ENCODE data around the gene SERPINB3.
"Not testable (repeated sequence)": the region's sequence is repeated elsewhere in the genome, so short reads cannot be mapped to it uniquely, and the experiment has no call there.

The SERPINB3 gene

GRCh38 chr18:63648241-63648640, 13.5 kb downstream of the SERPINB3 start:
- no peaks in the 10 kb centered on the region for H3K9me2 ChIP-seq (replicated peaks; ENCODE audit: control insufficient read depth, low read length)

GRCh38 chr18:63646936-63647335, 14.8 kb downstream of the SERPINB3 start:
- Histone ChIP-seq H3K79me2 (ENCODE audit: control insufficient read depth, low read length) (no peaks in the 10 kb centered on the region), H3F3A (ENCODE audit: control insufficient read depth, insufficient read depth) (no peaks in the 10 kb centered on the region), H3K9me3 (ENCODE audit: control insufficient read depth, insufficient read depth, low read length) (no peaks in the 10 kb centered on the region), H4K20me1 (ENCODE audit: control insufficient read depth, insufficient read depth, low read depth, low read length) (no peaks in the 10 kb centered on the region), H3K27me3 (ENCODE audit: control insufficient read depth, low read length) (no peaks in the 10 kb centered on the region), H3K4me3 (ENCODE audit: low read length) (no peak overlapping the region), H3K27ac (ENCODE audit: low read depth, low read length) (no peak overlapping the region), H3K9me2 (replicated peaks; ENCODE audit: control insufficient read depth, low read length) (no peaks in the 10 kb centered on the region), H3K36me3 (ENCODE audit: control insufficient read depth, low read length) (no peaks in the 10 kb centered on the region), H3K4me1 (ENCODE audit: control insufficient read depth, low read length) (no peaks in the 10 kb centered on the region), H3K4me2 (ENCODE audit: low read length) (no peak overlapping the region)
- TF ChIP-seq CTCF (IDR thresholded peaks at IDR 0.05; ENCODE audit: low read depth, low read length, poor library complexity, severe bottlenecking) (no peak), EZH2phosphoT487 (IDR thresholded peaks at IDR 0.05; ENCODE audit: borderline replicate concordance, low read length) (no peak)

More at GRCh38 chr18:63648241-63648640, 13.5 kb downstream of the SERPINB3 start:
- Histone ChIP-seq H3K79me2 (ENCODE audit: control insufficient read depth, low read length) (no peaks in the 10 kb centered on the region), H3K27ac (ENCODE audit: low read depth, low read length) (no peak overlapping the region), H3K36me3 (ENCODE audit: control insufficient read depth, low read length) (no peaks in the 10 kb centered on the region), H3F3A (ENCODE audit: control insufficient read depth, insufficient read depth) (no peaks in the 10 kb centered on the region), H3K27me3 (ENCODE audit: control insufficient read depth, low read length) (no peaks in the 10 kb centered on the region), H3K4me1 (ENCODE audit: control insufficient read depth, low read length) (no peaks in the 10 kb centered on the region), H3K9me3 (ENCODE audit: control insufficient read depth, insufficient read depth, low read length) (no peaks in the 10 kb centered on the region), H4K20me1 (ENCODE audit: control insufficient read depth, insufficient read depth, low read depth, low read length) (no peaks in the 10 kb centered on the region), H3K4me2 (ENCODE audit: low read length) (no peak overlapping the region), H3K4me3 (ENCODE audit: low read length) (no peak overlapping the region)
- TF ChIP-seq CTCF (IDR thresholded peaks at IDR 0.05; ENCODE audit: low read depth, low read length, poor library complexity, severe bottlenecking) (no peak), EZH2phosphoT487 (IDR thresholded peaks at IDR 0.05; ENCODE audit: borderline replicate concordance, low read length) (no peak)

GRCh38 chr18:63644694-63645093, 17.0 kb downstream of the SERPINB3 start:
- H3F3A ChIP-seq (ENCODE audit: control insufficient read depth, insufficient read depth); H3K27ac ChIP-seq (ENCODE audit: low read depth, low read length): not testable (repeated sequence)

GRCh38 chr18:63644142-63644541, 17.6 kb downstream of the SERPINB3 start, which contains the start of gene SERPINB4:
Gene SERPINB4, minus strand, starts transcription at chr18:63644256. Its CDS starts 679 bp downstream, at chr18:63643577.
- not testable (repeated sequence) for H3K9me3 ChIP-seq (ENCODE audit: control insufficient read depth, insufficient read depth, low read length); H3K36me3 ChIP-seq (ENCODE audit: control insufficient read depth, low read length); H3K79me2 ChIP-seq (ENCODE audit: control insufficient read depth, low read length); H3K27ac ChIP-seq (ENCODE audit: low read depth, low read length); H3K4me2 ChIP-seq (ENCODE audit: low read length); H3K4me1 ChIP-seq (ENCODE audit: control insufficient read depth, low read length); H3F3A ChIP-seq (ENCODE audit: control insufficient read depth, insufficient read depth); H4K20me1 ChIP-seq (ENCODE audit: control insufficient read depth, insufficient read depth, low read depth, low read length); H3K4me3 ChIP-seq (ENCODE audit: low read length); H3K27me3 ChIP-seq (ENCODE audit: control insufficient read depth, low read length); H3K9me2 ChIP-seq (replicated peaks; ENCODE audit: control insufficient read depth, low read length)

More at GRCh38 chr18:63644694-63645093, 17.0 kb downstream of the SERPINB3 start:
- not testable (repeated sequence) for H3K79me2 ChIP-seq (ENCODE audit: control insufficient read depth, low read length); H3K4me1 ChIP-seq (ENCODE audit: control insufficient read depth, low read length); H3K4me2 ChIP-seq (ENCODE audit: low read length); H3K36me3 ChIP-seq (ENCODE audit: control insufficient read depth, low read length); H3K27me3 ChIP-seq (ENCODE audit: control insufficient read depth, low read length); H3K9me3 ChIP-seq (ENCODE audit: control insufficient read depth, insufficient read depth, low read length); H3K4me3 ChIP-seq (ENCODE audit: low read length); H3K9me2 ChIP-seq (replicated peaks; ENCODE audit: control insufficient read depth, low read length); H4K20me1 ChIP-seq (ENCODE audit: control insufficient read depth, insufficient read depth, low read depth, low read length)

GRCh38 chr18:63642668-63643356, 18.9 kb downstream of the SERPINB3 start:
- not testable (repeated sequence) for H3K4me1 ChIP-seq (ENCODE audit: control insufficient read depth, low read length); H3K9me2 ChIP-seq (replicated peaks; ENCODE audit: control insufficient read depth, low read length); H3K4me2 ChIP-seq (ENCODE audit: low read length); H3K4me3 ChIP-seq (ENCODE audit: low read length); H3F3A ChIP-seq (ENCODE audit: control insufficient read depth, insufficient read depth); H3K36me3 ChIP-seq (ENCODE audit: control insufficient read depth, low read length); H4K20me1 ChIP-seq (ENCODE audit: control insufficient read depth, insufficient read depth, low read depth, low read length); H3K9me3 ChIP-seq (ENCODE audit: control insufficient read depth, insufficient read depth, low read length); H3K27ac ChIP-seq (ENCODE audit: low read depth, low read length); H3K27me3 ChIP-seq (ENCODE audit: control insufficient read depth, low read length); H3K79me2 ChIP-seq (ENCODE audit: control insufficient read depth, low read length)

DNA sequence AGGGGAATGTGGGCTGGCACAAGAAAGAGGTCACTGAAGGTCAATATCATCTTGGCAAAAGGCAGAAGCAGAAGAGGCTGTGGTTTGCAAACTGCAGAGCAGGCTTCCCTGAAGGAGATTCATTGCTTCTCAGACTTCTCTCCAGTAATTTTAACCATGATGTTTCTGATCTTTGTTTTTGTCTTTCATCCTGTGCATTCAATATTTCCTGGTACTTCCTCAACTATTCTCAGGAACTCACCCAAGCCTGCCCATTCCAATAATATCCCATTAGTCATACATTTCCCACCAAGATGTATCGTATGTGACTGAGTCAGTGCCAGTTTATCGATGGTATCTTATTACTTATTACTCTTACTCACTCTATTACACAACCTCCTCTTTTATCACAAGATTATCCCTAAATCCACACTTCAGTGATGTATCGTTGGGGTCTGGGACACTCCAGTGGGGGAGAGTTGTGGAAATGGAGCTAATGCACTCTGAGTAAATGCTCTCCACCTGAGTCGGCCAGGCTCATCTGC, 20.5 kb downstream of the SERPINB3 start:
- not testable (repeated sequence) for H4K20me1 ChIP-seq (ENCODE audit: control insufficient read depth, insufficient read depth, low read depth, low read length); H3K27me3 ChIP-seq (ENCODE audit: control insufficient read depth, low read length); H3K9me3 ChIP-seq (ENCODE audit: control insufficient read depth, insufficient read depth, low read length); H3K27ac ChIP-seq (ENCODE audit: low read depth, low read length); H3K4me1 ChIP-seq (ENCODE audit: control insufficient read depth, low read length); H3K36me3 ChIP-seq (ENCODE audit: control insufficient read depth, low read length); H3K4me3 ChIP-seq (ENCODE audit: low read length); H3F3A ChIP-seq (ENCODE audit: control insufficient read depth, insufficient read depth); H3K4me2 ChIP-seq (ENCODE audit: low read length); H3K79me2 ChIP-seq (ENCODE audit: control insufficient read depth, low read length); H3K9me2 ChIP-seq (replicated peaks; ENCODE audit: control insufficient read depth, low read length)
